Measurements from ENCODE around the gene TTLL6.
A peak's percentile ranks its signal among the peaks of the same experiment; 100 is the strongest.

TTLL6 gene

DNA sequence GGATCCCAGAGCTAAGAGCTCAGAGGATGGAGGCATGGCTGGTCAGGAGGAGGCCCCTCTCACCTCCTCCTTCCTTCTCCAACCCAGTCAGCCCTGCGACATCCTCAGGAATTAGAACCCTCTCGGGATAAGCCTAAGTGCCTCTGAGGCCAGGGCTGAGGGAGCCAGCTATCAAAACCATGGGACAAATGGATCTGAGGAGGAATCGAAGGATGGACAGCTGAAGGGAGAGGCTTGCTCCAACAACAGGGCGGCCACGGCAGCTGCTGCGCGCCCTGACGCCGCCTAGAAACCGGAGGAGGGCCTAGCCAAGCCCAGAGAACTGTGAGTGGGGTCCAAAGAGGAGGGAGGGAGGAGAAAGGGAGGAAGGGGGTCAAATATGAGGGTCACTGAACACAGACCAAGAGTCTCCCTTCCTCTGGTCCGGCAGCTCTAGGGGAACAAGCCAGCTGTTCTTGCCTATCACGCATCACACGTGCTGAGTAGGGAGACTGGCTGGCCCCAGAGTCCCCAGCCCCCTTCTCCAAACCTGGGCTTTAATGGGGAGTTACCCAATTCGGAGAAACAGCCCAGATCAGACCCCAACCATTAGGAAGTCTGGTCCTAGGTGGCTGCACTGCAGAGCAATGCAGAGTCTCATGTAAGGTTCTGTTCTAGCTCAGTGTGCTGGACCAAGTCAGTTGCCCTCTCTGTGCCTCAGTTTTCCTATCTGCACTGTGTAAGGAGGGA lies 82.5 kb downstream of the TTLL6 start:
- no peak for DNase-seq

DNA sequence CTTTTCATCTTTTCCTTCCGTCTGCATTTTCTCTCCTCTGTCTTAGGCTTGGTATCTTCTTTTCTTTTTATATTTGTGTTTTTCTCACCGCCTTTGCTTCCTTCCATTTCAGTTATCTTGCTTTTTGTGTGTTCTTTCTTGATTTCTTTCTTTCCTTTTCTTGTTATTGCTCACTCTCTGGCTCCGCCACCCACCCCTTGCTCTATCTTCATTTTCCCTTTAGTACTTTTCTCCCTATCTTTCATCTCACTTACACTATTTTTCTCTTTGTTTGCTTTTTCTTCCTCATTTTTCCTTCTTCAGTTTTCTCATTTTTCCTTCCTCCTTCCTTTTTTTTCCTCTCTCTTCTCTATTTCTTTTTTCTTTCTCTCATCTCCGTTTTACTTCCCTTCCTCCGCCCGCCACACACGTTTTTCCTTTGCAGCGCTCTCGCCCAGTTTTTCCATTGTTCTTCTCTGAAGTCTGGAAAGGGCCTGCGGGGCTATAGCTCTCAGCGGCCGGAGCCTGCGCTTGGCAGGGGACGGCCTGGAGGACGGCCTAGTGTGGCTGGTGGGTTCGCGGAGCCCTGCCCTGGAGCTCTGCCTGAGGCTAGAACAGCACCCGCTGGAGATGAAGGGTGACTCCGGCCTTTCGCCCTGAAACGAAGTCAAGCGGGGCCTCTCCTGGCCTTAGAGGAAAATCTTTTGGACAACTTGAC lies 83.2 kb downstream of the TTLL6 start:
- no peak for DNase-seq

DNA sequence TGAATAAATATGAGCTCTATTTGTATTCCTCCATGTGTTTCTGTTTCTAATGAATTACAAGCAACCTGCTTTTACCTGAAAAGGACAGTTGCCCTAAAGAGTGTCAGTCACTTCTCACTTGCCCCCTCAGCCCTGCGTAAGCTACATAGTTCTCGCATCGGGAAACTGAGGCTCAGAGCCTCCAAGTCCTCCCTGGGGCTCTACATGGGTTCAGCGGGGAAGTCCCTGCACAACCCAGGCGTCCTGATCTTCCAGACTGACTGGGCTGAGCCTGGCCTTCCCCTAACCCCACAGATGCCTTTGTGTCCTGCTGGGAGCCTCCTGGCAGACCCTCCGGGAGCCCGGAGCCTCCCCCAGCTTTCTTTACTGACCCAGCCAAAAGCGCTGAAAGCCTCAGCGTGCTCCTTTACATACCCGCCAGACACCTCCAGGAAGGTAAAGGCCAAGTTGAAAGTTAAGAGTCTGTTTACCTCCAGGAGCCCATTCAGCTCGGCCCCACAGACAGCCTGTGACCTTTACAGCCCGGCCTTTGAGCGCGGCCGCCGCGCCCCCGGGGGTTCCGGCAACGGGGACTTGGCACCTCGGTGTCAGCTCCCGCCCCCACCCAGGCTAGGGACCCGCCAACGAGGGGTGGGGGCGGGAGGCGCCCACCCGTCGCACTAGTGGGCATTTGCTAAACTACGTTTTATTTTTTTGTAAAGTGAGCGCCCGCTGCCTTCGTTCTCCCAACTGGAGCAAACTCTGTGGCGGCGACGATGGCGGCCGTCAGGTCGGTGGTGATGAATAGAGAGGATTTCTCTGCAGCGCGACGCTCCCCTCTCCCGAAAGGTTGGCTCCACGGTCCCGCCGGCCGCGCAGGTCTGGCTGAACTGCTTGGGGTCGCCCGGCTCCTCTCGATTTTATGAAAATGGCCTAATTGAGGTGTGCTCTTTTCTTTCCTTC lies 84.1 kb downstream of the TTLL6 start:
- no peak for DNase-seq

DNA sequence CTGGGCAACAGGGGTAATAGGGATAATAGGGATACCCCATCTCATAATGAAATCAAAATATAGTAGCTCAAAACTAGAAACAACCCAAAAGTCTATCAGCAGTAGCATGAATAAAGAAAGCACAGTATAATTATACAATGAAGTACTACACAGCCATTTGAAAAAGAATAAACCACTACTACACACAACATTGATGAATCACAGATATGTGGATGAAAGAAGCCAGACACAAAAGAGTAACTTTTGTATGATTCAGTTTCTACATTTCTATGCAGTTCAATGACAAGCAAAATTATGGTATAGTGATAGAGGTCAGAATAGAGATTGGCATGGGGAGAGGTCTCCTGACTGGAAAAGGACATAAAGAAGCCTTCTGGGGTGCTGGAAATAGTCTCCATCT lies 85.7 kb downstream of the TTLL6 start:
- no peak for DNase-seq

DNA sequence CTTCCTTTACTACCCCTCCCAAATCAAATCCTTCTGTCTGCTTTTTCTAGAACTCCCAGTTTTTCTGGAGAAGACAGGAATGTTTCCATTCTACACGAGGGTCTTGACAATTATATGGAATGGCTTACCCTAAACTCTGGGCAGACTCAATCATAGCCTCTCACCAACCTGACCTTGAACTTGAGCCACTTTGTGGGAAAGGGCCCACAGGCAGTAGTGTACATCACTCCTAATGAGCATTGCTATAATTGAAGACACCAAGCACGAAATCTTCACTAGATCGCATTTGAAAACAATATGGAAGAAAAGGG lies 86.8 kb downstream of the TTLL6 start:
- DNase-seq, result no peak

DNA sequence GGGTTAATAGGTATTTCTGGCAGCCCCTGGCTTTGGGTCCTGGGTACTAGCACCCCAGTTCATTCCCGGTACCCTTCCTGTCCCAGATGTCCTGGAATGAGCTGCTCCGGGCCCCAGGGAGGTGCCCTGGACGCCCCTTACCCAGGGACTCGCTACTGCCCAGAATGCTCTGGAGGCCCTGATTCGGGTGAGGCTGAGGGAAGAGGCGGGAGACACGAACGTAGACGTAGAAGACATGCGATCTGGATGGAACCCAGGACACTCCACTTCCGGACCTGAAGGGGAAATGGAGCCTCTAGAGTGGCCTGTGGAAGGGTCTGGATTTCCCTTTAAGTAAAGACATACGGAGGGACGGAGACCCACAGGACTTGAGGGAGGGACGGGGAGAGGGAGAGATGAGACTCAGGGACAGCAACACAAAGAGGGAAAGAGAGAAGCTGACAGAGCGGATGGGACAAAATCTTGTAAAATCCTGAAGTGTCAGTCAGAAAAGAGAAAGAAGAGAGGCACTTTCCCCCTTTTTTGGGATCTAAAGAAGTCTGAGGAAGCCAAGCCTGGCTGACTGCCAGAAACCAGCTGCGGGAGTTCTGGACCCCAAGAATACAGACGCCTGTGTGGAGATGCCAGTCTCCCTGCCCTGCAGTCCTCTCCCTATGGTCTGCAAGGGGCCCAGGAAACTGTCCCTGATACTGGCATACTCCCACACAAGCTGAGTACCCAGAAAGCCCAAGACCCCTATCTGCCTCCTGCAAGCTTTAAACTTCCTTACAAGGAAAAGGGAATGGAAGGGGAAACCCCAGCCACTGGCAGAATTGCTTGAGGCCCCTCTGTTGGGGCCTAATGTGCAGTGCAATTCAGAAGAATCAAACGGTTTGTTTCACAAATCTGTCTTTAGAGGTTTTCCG lies 87.4 kb downstream of the TTLL6 start:
- no peak for DNase-seq

DNA sequence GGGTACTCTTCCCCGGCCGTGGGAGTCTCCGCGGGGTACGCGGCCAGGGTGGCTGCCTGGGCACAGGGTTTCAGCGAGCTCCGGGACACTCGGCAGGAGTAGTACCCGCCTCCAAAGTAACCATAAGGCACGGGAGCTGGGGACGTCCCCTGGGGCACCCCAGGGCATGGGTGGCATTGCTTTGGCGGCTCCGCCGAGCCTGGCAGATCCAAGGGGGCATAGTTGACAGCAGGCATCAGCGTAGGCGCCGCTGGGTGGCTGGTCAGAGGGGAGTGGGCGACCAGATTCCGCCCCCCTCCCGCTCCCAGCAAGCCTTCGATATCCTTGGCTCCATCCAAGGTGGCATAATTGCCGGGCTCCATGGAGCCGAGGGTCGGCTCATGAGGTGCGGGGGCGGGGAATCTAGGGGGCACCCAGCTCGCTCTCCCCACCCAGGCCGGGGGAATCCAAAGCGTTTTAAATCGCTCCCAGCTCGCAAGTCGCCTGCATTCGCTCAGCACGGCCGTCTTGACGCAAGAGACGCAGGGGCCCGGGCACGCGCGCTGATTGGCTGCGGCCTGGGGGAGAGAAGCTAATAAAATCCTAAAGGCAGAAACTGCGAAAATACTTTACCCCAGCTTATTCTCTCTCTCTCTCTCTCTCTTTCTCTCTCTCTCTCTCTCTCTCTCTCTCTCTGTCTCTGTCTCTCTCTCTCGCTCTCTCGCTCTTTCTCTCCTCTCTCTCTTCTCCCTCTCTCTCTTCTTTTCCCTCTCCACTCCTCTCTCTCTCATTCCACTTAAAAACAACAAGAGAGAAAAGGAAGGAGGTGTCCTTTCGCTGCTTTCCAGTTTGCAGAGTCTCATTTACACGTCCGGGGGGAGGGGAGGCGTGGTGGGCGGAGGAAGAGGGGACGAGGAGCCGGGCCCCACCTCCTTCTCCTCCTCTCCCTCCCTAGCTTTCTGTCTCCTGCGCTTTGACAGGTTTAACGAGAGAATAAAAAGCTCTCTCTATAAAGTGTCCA lies 88.5 kb downstream of the TTLL6 start, which contains the start of gene HOXB13:
Gene HOXB13, minus strand, starts transcription at position 519 of the 1,000 bp plus-strand sequence. Its CDS starts 157 bp downstream, at position 362.
- peak; percentile 80 for DNase-seq

DNA sequence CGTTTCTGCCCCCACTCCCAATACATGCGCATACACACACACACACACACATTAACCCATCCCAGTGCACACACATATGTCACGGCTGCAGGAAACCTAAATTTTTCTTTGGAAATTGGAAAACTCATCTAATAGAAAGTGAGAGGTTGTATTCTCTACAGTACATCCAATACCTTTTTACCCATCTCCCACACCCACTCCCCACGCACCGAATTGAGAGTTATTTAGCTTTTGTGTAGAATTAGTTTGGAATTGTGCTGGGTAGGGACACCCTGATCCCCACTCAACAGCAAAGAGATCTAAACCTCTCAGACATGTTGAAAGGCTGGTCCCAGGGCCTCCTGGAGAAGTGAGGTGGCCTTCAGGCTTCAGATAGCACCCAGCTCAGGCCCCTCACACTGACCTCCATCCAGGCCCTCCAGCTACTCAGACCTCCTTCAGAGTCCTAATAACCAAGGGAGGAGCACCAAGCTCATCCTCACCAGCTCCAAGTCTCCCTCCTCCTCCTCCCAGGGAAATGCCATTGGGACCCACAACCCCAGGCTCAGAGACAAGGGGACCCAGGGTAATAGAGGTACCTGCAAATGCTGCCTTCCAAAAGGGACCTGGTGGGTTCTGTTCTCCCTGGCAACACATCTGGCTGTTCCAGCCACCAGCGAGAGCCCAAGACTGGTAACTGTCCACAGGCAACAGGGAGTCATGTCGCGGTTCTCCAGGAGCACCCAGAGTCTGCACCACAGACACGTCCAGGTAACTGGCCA lies 89.4 kb downstream of the TTLL6 start:
- no peak for DNase-seq

DNA sequence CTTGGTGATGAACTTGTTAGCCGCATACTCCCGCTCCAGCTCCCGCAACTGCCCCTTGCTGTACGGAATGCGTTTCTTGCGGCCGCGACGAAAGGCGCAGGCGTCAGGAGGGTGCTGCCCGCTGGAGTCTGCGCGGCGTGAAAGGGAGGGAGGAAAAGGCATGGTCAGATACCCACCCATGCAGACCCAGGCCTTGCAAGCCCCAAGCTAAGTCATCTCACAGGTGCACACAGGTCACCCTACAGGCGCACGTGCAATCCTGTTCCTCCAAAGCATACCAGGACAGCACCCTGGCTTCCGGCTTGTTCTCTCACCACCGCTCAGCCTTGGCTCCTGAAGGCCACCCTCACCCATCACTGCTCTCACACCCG lies 90.1 kb downstream of the TTLL6 start:
- no peak for DNase-seq

DNA sequence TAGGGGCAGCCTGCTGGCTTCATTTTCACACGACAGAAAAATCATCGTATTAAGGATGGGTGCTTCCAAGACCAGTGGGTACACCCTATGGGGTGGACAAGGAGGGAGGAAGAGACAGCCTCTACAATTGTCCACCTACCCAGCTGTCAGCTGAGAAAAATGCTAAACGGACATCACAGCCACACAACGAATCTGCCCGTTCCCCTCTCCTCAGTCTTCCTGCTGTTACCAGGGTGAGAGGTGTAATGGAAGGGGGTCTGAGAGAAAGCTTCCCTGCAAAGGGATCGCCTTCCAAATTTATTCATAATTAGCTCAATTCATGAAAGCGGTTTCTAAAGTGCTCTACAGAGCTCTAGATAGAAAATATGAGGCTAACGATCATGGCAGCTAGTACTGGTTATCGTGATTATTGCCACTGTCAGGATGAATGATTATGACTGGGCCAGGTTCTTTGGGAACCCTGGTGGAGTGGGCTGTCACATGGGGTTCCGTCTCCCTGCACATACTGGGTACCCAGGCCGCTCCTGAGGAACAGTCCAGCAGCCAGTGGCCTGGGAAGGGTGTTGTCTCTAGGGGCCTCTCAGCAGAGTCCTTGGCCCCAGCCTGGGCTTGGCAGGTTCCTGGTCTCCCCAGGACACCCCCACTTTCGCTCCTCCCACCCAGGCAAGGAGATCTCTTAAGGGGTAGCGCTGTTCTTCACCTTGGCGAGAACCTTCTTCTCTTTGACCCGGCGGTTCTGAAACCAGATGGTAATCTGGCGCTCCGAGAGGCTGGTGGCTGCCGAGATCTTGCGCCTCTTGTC lies 90.7 kb downstream of the TTLL6 start:
- no peak for DNase-seq

DNA sequence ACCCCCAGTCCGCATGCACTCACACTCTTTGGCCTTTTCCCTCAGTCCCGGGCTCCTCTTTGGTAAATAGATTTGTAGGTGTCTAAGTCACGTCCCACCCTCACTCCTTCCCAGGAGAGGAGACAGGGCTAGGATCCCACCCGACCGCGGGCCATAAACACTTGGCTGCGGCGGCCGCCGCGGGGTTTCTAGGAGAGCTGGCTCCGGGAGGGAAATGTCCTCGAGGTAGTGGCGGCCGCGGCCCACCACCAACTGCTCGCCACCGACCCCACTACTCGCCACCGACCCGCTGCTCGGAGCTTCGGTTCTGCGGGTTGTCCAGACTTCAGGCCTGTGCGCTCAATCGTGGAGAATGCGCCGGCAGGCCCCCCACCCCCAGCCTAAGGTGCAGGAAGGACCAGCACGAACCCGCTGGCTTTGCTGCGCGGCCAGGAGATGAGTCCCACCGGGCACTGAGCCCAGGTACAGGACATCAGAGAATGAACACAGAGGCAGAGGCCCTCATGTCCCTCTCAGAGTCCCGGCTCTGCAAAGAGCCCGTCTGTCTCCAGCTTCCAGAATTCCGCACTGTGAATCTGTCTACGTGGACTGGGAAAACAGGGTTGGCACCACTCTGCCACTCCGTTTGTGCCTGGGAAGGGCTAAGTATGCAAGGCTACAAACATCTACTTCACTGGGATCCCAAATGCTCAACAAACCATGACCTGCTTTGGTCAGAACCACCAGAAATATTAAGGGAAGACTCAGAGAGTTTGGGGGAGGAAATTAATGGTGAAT lies 91.6 kb downstream of the TTLL6 start:
- DNase-seq, result no peak

DNA sequence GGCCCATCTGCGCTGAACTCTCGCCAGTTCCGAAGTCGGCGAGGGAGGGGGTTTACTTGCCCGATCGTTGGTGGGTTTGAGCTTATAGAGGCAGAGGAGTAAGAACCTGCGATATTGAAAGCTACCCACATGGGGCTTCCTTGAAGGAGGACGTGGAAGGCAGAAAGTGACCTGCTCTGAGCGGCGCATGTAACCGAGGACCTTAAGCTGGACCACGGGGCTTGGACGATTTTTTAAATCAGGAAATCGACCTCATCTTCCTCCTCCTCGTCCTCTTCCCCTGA lies 92.1 kb downstream of the TTLL6 start:
- no peak for DNase-seq

DNA sequence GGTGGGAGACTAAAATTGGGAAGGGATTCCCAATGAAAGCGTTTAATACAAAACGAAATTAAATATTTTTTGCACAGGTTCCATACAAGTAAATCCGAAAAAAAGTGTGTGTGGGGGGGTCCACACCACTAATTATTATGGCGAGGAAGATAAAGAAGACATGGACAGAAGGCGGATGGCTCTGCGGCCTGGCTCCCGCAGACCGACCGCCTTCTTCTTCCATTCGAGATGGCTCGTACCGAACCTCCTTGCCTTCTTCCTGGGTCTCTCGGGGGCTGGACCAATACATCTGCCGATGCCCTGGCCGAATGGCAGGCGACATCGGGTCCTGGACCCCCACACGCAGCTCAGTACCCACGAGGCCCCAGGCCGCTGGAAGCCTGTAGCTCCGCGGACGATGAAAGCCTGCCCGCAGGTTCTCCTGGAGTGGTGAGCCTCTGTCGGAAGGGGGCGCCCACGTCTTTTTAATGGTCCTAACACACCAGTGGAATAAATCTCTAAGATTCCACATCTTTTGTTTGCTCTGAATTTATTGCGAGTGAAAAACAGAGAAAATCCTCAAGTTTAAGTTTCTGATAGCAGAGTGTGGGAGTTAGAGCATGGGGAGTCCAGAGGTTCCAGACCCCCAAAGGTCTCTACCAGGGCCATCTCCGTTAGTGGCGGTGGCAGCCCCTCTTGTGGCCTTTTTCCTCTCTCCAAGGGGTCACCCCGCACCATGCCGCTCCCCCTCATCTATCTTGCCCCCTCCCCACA lies 92.6 kb downstream of the TTLL6 start:
- peak; percentile 80 for DNase-seq

DNA sequence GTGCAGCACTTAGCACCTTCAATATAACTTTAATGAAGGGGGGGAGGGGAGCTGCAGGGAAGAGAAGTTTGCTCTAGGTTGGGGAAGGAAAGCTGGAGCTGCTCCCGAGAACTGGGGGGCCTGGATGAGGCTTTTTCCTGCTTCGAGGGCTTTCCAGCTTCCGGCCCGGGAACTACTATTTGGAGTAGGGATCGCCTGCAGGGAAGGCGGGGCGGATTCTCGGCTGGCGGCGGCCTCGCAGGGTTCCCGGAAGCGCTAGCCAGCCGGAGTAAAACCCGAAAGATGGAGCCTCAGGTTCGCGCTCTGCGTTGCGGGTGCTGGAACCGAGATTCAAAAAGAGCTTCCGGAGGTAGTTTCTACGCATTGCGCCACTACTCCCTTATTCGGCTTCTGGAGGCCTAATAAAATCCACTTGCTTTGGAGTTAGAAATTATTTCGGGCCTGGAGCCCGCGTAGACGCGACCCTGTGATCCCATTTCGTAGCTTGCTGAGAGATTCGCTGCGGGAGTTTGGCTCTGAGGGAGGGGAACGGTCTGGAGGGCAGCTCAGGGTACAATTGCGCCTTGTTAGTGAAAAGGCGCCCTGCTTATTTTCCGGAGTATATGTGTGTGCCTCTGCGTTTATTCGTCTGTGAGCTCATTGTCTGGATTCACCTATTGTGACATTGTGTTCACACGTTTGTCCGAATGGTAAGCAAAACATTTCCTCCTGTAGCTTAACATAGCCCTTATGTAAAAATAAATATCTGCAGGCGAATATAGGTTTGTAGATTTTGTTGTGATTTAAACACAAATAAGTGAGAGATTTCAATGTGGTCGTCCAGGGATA lies 93.4 kb downstream of the TTLL6 start:
- peak; percentile 62 for DNase-seq

DNA sequence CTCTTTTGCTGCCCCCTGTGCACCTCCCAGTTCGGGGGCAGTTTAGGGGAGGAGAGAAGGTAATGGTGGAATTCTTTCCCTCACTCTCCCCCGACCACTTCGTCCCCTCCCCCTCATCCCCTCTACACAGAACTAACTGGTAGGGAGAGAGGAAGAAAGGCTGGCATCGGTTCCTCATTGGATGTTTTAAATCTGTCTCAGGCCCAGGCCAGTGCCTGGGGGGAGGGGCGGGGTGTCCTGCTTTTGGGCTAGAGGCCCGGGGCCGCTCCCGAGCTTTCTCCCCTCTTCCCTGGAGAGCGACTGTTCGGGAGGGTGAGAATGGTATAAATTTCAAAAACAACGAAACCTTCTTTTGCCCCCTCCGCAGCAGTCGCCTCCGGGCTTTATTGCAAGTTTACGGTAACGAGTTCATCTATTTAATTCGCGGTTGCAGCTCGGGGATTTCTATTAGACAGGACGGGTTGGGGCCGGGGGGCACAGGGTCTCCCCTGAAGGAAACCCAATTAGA lies 94.1 kb downstream of the TTLL6 start, which contains the start of gene PRAC2:
Gene PRAC2, plus strand, starts transcription at position 271 of the 508 bp plus-strand sequence. CDS start 1,226 bp downstream, outside the sequence.
- peak; percentile 34 for DNase-seq

DNA sequence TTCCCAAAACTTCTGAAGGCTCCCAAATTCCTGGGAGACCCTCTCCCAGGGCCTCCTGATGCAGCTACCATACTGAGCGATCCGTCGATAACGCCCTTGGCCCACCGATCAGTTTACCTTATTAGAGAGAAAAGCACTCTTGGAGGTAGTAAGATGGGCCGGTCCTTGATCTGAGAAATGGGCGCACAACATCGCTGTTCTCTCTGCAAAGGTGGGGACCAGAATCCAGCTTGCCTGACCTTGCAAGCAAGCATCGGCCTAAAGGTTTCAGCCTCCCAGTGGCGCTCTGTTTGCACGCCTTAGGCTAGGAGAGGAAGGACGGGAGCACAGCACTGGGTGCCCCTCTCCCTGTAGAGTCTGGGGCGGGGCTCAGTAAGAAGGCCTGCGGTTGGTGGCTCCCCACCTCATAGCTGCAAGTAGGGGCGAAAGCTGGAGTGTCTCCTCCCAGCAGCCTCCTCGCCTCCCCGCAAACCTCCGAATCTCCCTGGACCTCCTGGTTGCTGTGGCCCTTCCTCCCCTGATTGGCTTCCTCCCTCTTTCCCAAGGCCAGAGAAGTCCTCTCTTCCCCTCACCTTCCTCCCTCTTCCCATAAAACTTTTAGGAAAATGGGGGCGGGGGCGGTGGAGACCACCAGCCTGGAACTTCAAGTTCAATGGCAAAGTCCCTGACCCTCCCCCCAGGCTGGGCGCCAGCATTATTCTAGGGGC lies 94.7 kb downstream of the TTLL6 start, which contains the start of gene PRAC1:
Gene PRAC1, minus strand, starts transcription at position 318 of the 707 bp plus-strand sequence. Its CDS starts 126 bp downstream, at position 192.
- DNase-seq, result peak; percentile 84

Measured in NCI-H510A (cell line).